GM23338 (cell line): ENCODE data around the gene PTPRC. TPM values are rescaled to one million over a fixed set of nuclear protein-coding genes. Genes with fewer than 3 reads are reported as not detected.

Experiments used
- ATAC-seq: fragments of 200-7000 bp; cut with Tn5 transposase; 3 replicates; pipeline ENCODE4 v1.9.1; 2020
- DNase-seq: peaks from one replicate; pipeline ENCODE4 v3.0.0-alpha.2; 2015; ENCODE audit warnings: low spot score
- H2AFZ ChIP-seq: fragments of 200-600 bp; sonication (generic); 2 replicates; pipeline ENCODE4 v1.8.0; 2016; ENCODE audit warnings: antibody characterized with exemption, mild to moderate bottlenecking, moderate library complexity
- H3F3A ChIP-seq: fragments of 200-600 bp; sonication (generic); replicated peaks from 2 replicates; pipeline ENCODE4 v1.8.0; 2017; ENCODE audit warnings: antibody characterized with exemption, mixed run types, low read depth
- H3K27ac ChIP-seq: fragments of 200-600 bp; sonication (generic); 2 replicates; pipeline ENCODE4 v1.6.1; 2016; ENCODE audit warnings: low read depth
- H3K27me3 ChIP-seq: fragments of 200-600 bp; sonication (generic); 2 replicates; pipeline ENCODE4 v1.8.0; 2016; ENCODE audit warnings: mild to moderate bottlenecking, mixed run types, moderate library complexity; ENCODE audit not compliant: insufficient read depth
- H3K36me3 ChIP-seq: fragments of 200-600 bp; sonication (generic); 2 replicates; pipeline ENCODE4 v1.8.0; 2016; ENCODE audit warnings: mild to moderate bottlenecking; ENCODE audit not compliant: insufficient read depth
- H3K4me1 ChIP-seq: fragments of 200-600 bp; sonication (generic); 2 replicates; pipeline ENCODE4 v1.8.0; 2016; ENCODE audit warnings: mild to moderate bottlenecking, moderate library complexity; ENCODE audit not compliant: insufficient read depth
- H3K4me2 ChIP-seq: fragments of 200-600 bp; sonication (generic); 2 replicates; pipeline ENCODE4 v1.7.1; 2017; ENCODE audit warnings: mixed run types
- H3K4me3 ChIP-seq: fragments of 200-600 bp; sonication (generic); 2 replicates; pipeline ENCODE4 v1.6.1; 2016; ENCODE audit warnings: mixed run types
- H3K79me2 ChIP-seq: fragments of 200-600 bp; sonication (generic); replicated peaks from 2 replicates; pipeline ENCODE4 v1.8.0; 2017; ENCODE audit warnings: mild to moderate bottlenecking; ENCODE audit not compliant: insufficient read depth
- H3K9me2 ChIP-seq: fragments of 200-600 bp; sonication (generic); 2 replicates; pipeline ENCODE4 v1.8.0; 2017; ENCODE audit not compliant: insufficient read depth
- H4K20me1 ChIP-seq: fragments of 200-600 bp; sonication (generic); replicated peaks from 2 replicates; pipeline ENCODE4 v1.8.0; 2017; ENCODE audit warnings: mild to moderate bottlenecking; ENCODE audit not compliant: insufficient read depth
- H3K27ac Mint-ChIP-seq: 2 replicates; pipeline ENCODE4 v1.8.0; 2020; ENCODE audit warnings: inconsistent platforms, mild to moderate bottlenecking, moderate library complexity, mixed read lengths
- H3K27me3 Mint-ChIP-seq: 3 replicates; pipeline ENCODE4 v1.8.0; 2022; ENCODE audit warnings: low read depth, mild to moderate bottlenecking, moderate library complexity, mixed read lengths, inconsistent platforms; ENCODE audit not compliant: insufficient read depth, poor library complexity
- H3K36me3 Mint-ChIP-seq: 3 replicates; pipeline ENCODE4 v1.8.0; 2021; ENCODE audit warnings: low read depth, mild to moderate bottlenecking, inconsistent platforms, moderate library complexity, mixed read lengths
- H3K4me1 Mint-ChIP-seq: 3 replicates; pipeline ENCODE4 v1.8.0; 2020; ENCODE audit warnings: mild to moderate bottlenecking, inconsistent platforms, mixed read lengths
- H3K4me3 Mint-ChIP-seq: 3 replicates; pipeline ENCODE4 v1.8.0; 2021; ENCODE audit warnings: moderate library complexity, mild to moderate bottlenecking, inconsistent platforms, mixed read lengths
- H3K9me3 Mint-ChIP-seq: 3 replicates; pipeline ENCODE4 v1.8.0; 2020; ENCODE audit warnings: moderate library complexity, mild to moderate bottlenecking, inconsistent platforms, mixed read lengths
- CREB1 ChIP-seq: fragments of 250-450 bp; sonication (Bioruptor Pico); IDR thresholded peaks from 2 replicates; pipeline ENCODE4 v1.5.0; 2020; ENCODE audit warnings: low read depth, mild to moderate bottlenecking, moderate library complexity
- ETS1 ChIP-seq: IDR thresholded peaks from 2 replicates; pipeline ENCODE4 v1.6.1; 2016; ENCODE audit warnings: antibody characterized with exemption
- EZH2phosphoT487 ChIP-seq: fragments of 200-600 bp; sonication (generic); IDR thresholded peaks from one replicate; pipeline ENCODE4 v1.8.1; 2018; ENCODE audit warnings: antibody characterized with exemption; ENCODE audit not compliant: unreplicated experiment
- NANOG ChIP-seq: IDR thresholded peaks from 2 replicates; pipeline ENCODE4 v1.6.1; 2016; ENCODE audit warnings: antibody characterized with exemption, borderline replicate concordance
- REST ChIP-seq: IDR thresholded peaks from one replicate; pipeline ENCODE4 v1.6.1; 2018; ENCODE audit warnings: antibody characterized with exemption; ENCODE audit not compliant: unreplicated experiment
- ZNF114 ChIP-seq: fragments of 250-450 bp; sonication (Bioruptor Pico); IDR thresholded peaks from 2 replicates; pipeline ENCODE4 v1.5.0; 2020; ENCODE audit warnings: mild to moderate bottlenecking, moderate library complexity
- polyA plus RNA-seq: library from polyadenylated mRNA; unstranded; fragments of >200 nt; fragmentation: Nextera tagmentation; extraction: Ambion mirVana; gene quantifications from 2 replicates; pipeline ENCODE4 v1.2.1, GENCODE V29; 2016
- total RNA-seq: library from RNA; depleted of rRNA; stranded (reverse); fragments of >200 nt; shearing (Covaris generic); gene quantifications from 2 replicates; pipeline ENCODE4 v1.2.3, GENCODE V29; 2014
- TF ChIP-seq, protein P1 (sequence below): fragments of 250-450 bp; sonication (Bioruptor Pico); IDR thresholded peaks from 2 replicates; pipeline ENCODE4 v1.5.0; 2020; ENCODE audit warnings: mild to moderate bottlenecking, moderate library complexity

The PTPRC gene
- total and polyA plus RNA-seq, 2 experiments from 2014 or later = 0.10 to 0.52 TPM

GRCh38 chr1:198653808-198654413, 15.1 kb downstream of the PTPRC start:
- H2AFZ ChIP-seq = no peak overlapping the region
- H3K4me3 Mint-ChIP-seq = no peak overlapping the region
- no peak for DNase-seq
- H3K27me3 Mint-ChIP-seq = peaks cover 3% of the 10 kb centered on the region
- ATAC-seq = no peak
- peaks cover 18% of the 10 kb centered on the region; the same call in 2 of the 3 replicates for H3K4me1 Mint-ChIP-seq
- no peaks in the 10 kb centered on the region for H3K36me3 Mint-ChIP-seq
- no peak for TF ChIP-seq ZNF114 (CRISPR knock-in tag)
- no peak for TF ChIP-seq REST
- TF ChIP-seq, protein P1, sequence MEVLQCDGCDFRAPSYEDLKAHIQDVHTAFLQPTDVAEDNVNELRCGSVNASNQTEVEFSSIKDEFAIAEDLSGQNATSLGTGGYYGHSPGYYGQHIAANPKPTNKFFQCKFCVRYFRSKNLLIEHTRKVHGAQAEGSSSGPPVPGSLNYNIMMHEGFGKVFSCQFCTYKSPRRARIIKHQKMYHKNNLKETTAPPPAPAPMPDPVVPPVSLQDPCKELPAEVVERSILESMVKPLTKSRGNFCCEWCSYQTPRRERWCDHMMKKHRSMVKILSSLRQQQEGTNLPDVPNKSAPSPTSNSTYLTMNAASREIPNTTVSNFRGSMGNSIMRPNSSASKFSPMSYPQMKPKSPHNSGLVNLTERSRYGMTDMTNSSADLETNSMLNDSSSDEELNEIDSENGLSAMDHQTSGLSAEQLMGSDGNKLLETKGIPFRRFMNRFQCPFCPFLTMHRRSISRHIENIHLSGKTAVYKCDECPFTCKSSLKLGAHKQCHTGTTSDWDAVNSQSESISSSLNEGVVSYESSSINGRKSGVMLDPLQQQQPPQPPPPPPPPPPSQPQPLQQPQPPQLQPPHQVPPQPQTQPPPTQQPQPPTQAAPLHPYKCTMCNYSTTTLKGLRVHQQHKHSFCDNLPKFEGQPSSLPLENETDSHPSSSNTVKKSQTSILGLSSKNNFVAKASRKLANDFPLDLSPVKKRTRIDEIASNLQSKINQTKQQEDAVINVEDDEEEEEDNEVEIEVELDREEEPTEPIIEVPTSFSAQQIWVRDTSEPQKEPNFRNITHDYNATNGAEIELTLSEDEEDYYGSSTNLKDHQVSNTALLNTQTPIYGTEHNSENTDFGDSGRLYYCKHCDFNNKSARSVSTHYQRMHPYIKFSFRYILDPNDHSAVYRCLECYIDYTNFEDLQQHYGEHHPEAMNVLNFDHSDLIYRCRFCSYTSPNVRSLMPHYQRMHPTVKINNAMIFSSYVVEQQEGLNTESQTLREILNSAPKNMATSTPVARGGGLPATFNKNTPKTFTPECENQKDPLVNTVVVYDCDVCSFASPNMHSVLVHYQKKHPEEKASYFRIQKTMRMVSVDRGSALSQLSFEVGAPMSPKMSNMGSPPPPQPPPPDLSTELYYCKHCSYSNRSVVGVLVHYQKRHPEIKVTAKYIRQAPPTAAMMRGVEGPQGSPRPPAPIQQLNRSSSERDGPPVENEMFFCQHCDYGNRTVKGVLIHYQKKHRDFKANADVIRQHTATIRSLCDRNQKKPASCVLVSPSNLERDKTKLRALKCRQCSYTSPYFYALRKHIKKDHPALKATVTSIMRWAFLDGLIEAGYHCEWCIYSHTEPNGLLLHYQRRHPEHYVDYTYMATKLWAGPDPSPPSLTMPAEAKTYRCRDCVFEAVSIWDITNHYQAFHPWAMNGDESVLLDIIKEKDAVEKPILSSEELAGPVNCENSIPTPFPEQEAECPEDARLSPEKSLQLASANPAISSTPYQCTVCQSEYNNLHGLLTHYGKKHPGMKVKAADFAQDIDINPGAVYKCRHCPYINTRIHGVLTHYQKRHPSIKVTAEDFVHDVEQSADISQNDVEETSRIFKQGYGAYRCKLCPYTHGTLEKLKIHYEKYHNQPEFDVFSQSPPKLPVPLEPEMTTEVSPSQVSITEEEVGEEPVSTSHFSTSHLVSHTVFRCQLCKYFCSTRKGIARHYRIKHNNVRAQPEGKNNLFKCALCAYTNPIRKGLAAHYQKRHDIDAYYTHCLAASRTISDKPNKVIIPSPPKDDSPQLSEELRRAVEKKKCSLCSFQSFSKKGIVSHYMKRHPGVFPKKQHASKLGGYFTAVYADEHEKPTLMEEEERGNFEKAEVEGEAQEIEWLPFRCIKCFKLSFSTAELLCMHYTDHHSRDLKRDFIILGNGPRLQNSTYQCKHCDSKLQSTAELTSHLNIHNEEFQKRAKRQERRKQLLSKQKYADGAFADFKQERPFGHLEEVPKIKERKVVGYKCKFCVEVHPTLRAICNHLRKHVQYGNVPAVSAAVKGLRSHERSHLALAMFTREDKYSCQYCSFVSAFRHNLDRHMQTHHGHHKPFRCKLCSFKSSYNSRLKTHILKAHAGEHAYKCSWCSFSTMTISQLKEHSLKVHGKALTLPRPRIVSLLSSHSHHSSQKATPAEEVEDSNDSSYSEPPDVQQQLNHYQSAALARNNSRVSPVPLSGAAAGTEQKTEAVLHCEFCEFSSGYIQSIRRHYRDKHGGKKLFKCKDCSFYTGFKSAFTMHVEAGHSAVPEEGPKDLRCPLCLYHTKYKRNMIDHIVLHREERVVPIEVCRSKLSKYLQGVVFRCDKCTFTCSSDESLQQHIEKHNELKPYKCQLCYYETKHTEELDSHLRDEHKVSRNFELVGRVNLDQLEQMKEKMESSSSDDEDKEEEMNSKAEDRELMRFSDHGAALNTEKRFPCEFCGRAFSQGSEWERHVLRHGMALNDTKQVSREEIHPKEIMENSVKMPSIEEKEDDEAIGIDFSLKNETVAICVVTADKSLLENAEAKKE (CRISPR knock-in tag) = no peak
- no peak for TF ChIP-seq ETS1
- TF ChIP-seq CREB1 (CRISPR knock-in tag) = no peak
- no peak for TF ChIP-seq EZH2phosphoT487
- TF ChIP-seq NANOG = no peak
- H3K4me1 ChIP-seq = peaks cover 34% of the 10 kb centered on the region
- H3K9me2 ChIP-seq = no peaks in the 10 kb centered on the region
- H3K79me2 ChIP-seq = no peaks in the 10 kb centered on the region
- H3K27ac Mint-ChIP-seq = no peak overlapping the region
- H4K20me1 ChIP-seq = no peaks in the 10 kb centered on the region
- no peaks in the 10 kb centered on the region for H3F3A ChIP-seq
- no peaks in the 10 kb centered on the region for H3K27me3 ChIP-seq
- H3K4me3 ChIP-seq = no peak overlapping the region
- H3K4me2 ChIP-seq = no peak overlapping the region; the same call in 1 of the 2 replicates
- H3K9me3 Mint-ChIP-seq = no peaks in the 10 kb centered on the region; the same call in 2 of the 3 replicates
- H3K36me3 ChIP-seq = no peaks in the 10 kb centered on the region
- H3K27ac ChIP-seq = no peak overlapping the region
